CD14-positive monocyte (primary cell): ENCODE data around the gene ELAVL1. TPM values are rescaled to one million over a fixed set of nuclear protein-coding genes. Genes with fewer than 3 reads are reported as not detected.
A peak's percentile ranks its signal among the peaks of the same experiment; 100 is the strongest.

Source experiments
- DNase-seq, 3 donors: peaks; one replicate each; pipeline ENCODE4 v3.0.0-alpha.2; 2011 to 2022
- H2AFZ ChIP-seq: 2 replicates; pipeline ENCODE4 v1.6.0; 2012; ENCODE audit warnings: mild to moderate bottlenecking, low read depth, low read length, inconsistent platforms; ENCODE audit not compliant: insufficient read depth, poor library complexity, severe bottlenecking
- H3K27ac ChIP-seq, 2 donors: 1 replicate in 1 of 2; 2 replicates in 1 of 2; pipeline ENCODE4 v1.5.1; 2012 to 2013; ENCODE audit warnings: low read length in 2 of 2, control low read depth in 1 of 2, inconsistent platforms in 1 of 2, low read depth in 1 of 2, mild to moderate bottlenecking in 1 of 2
- H3K27me3 ChIP-seq, 2 donors: one replicate each; pipeline versions ENCODE4 v1.6.0 to v1.6.1; 2011 to 2013; ENCODE audit warnings: low read length in 2 of 2; ENCODE audit not compliant: control insufficient read depth in 2 of 2, insufficient read depth in 2 of 2
- H3K36me3 ChIP-seq, 2 donors: replicated peaks in 1 of 2; 1 replicate in 1 of 2; 2 replicates in 1 of 2; pipeline versions ENCODE4 v1.5.1 to v1.6.1; 2012 to 2013; ENCODE audit warnings: low read length in 2 of 2, control low read depth in 1 of 2, inconsistent platforms in 1 of 2, mild to moderate bottlenecking in 1 of 2; ENCODE audit not compliant: insufficient read depth in 2 of 2, control insufficient read depth in 1 of 2
- H3K4me1 ChIP-seq, 2 donors: 1 replicate in 1 of 2; 2 replicates in 1 of 2; pipeline versions ENCODE4 v1.5.1 to v1.6.1; 2012 to 2013; ENCODE audit warnings: low read length in 2 of 2, control low read depth in 1 of 2, inconsistent platforms in 1 of 2, mild to moderate bottlenecking in 1 of 2, moderate library complexity in 1 of 2; ENCODE audit not compliant: insufficient read depth in 2 of 2, control insufficient read depth in 1 of 2
- H3K4me2 ChIP-seq: replicated peaks from 2 replicates; pipeline ENCODE3; 2012; ENCODE audit warnings: low read length, moderate library complexity, mild to moderate bottlenecking; ENCODE audit not compliant: poor library complexity, severe bottlenecking; ENCODE audit errors: extremely low read depth
- H3K4me3 ChIP-seq, 3 experiments: fragments of 200-600 bp in 1 of 3; sonication (generic) in 1 of 3; replicated peaks in 1 of 3; 1 replicate in 2 of 3; 2 replicates in 1 of 3; pipeline ENCODE4 v1.5.1; 2011 to 2013; ENCODE audit warnings: low read length in 3 of 3, mild to moderate bottlenecking in 3 of 3, control low read depth in 2 of 3, low read depth in 2 of 3, inconsistent platforms in 1 of 3, moderate library complexity in 1 of 3
- H3K79me2 ChIP-seq: 2 replicates; pipeline ENCODE4 v1.6.0; 2012; ENCODE audit warnings: mild to moderate bottlenecking, control low read depth, inconsistent platforms, low read length, moderate library complexity; ENCODE audit not compliant: insufficient read depth
- H3K9ac ChIP-seq: 2 replicates; pipeline ENCODE4 v1.6.0; 2017; ENCODE audit warnings: low read length, mild to moderate bottlenecking; ENCODE audit not compliant: insufficient read depth, poor library complexity, severe bottlenecking
- H3K9me3 ChIP-seq, 2 donors: replicated peaks in 1 of 2; 1 replicate in 1 of 2; 2 replicates in 1 of 2; pipeline versions ENCODE4 v1.5.1 to v1.6.1; 2012 to 2013; ENCODE audit warnings: low read length in 2 of 2, control low read depth in 1 of 2; ENCODE audit not compliant: control insufficient read depth in 1 of 2, insufficient read depth in 1 of 2
- H4K20me1 ChIP-seq: 2 replicates; pipeline ENCODE4 v1.6.0; 2012; ENCODE audit warnings: mild to moderate bottlenecking, low read length, control low read depth, moderate library complexity; ENCODE audit not compliant: insufficient read depth
- H3K27ac Mint-ChIP-seq, 7 donors: one replicate each; pipeline ENCODE4 v1.8.0; 2020; ENCODE audit warnings: mild to moderate bottlenecking in 7 of 7, mixed read lengths in 7 of 7, moderate library complexity in 6 of 7, inconsistent platforms in 2 of 7
- H3K27me3 Mint-ChIP-seq, 3 donors: one replicate each; pipeline ENCODE4 v1.8.0; 2021 to 2022; ENCODE audit warnings: low read depth in 3 of 3, mild to moderate bottlenecking in 3 of 3, mixed read lengths in 3 of 3, moderate library complexity in 3 of 3, inconsistent platforms in 1 of 3
- H3K36me3 Mint-ChIP-seq, 2 donors: one replicate each; pipeline ENCODE4 v1.8.0; 2020; ENCODE audit warnings: mixed read lengths in 2 of 2, inconsistent platforms in 1 of 2, mild to moderate bottlenecking in 1 of 2
- H3K4me1 Mint-ChIP-seq: one replicate; pipeline ENCODE4 v1.8.0; 2020; ENCODE audit warnings: mild to moderate bottlenecking, mixed read lengths
- H3K4me3 Mint-ChIP-seq, 2 donors: one replicate each; pipeline ENCODE4 v1.8.0; 2020; ENCODE audit warnings: mild to moderate bottlenecking in 2 of 2, mixed read lengths in 2 of 2, moderate library complexity in 1 of 2
- H3K9me3 Mint-ChIP-seq, 7 donors: one replicate each; pipeline ENCODE4 v1.8.0; 2020 to 2022; ENCODE audit warnings: mixed read lengths in 7 of 7, mild to moderate bottlenecking in 6 of 7, moderate library complexity in 6 of 7, inconsistent platforms in 2 of 7
- CTCF ChIP-seq: fragments of 200-600 bp; IDR thresholded peaks from one replicate; pipeline ENCODE4 v1.8.0; 2022; ENCODE audit warnings: antibody characterized with exemption, mild to moderate bottlenecking
- WGBS: methylation state at CpG from one replicate; pipeline ENCODE4 v1.1.5; 2013; ENCODE audit warnings: missing lambda C conversion rate; ENCODE audit not compliant: insufficient coverage; 5-methylcytosine and 5-hydroxymethylcytosine counted together
- intact Hi-C, 2 donors: fragments of 100-400 bp; cut with micrococcal nuclease; formaldehyde crosslinking; loops; one replicate each; pipeline versions ENCODE4 v1.15.0 to v1.15.1; 2023
- polyA plus RNA-seq, 3 donors: library from polyadenylated mRNA; depleted of rRNA in 1 of 3; unstranded in 2 of 3; stranded (reverse) in 1 of 3; fragments of 300-500 nt in 2 of 3; fragments of >200 nt in 1 of 3; fragmentation: Illumina TruSeq in 2 of 3; gene quantifications; 1 replicate in 2 of 3; 2 replicates in 1 of 3; pipeline ENCODE4 v1.2.3, GENCODE V29; 2012 to 2021

The ELAVL1 gene
- polyA plus RNA-seq, 3 donors, result 25.1 to 31.1 (median 30.7) TPM

- Histone ChIP-seq H3K79me2 (no peaks in the 10 kb centered on the region), H3K4me1 (peaks cover 15 to 34% of the 10 kb centered on the region in 2 donors), H3K9me3 (peaks cover 0 to 15% of the 10 kb centered on the region in 2 donors), H3K36me3 (peaks cover 36 to 40% of the 10 kb centered on the region in 2 donors), H3K27ac (no peak overlapping the region), H2AFZ (no peak overlapping the region), H3K27me3 (peaks cover 22 to 36% of the 10 kb centered on the region in 2 donors), H3K9ac (no peak overlapping the region), H3K4me2 (no peak overlapping the region), H4K20me1 (peaks cover 50% of the 10 kb centered on the region), H3K4me3 (no peak overlapping the region)
- Mint-ChIP-seq H3K9me3 (peaks cover 0 to 22% (median 14%) of the 10 kb centered on the region in 7 donors), H3K36me3 (peaks cover 24 to 39% of the 10 kb centered on the region in 2 donors), H3K4me3 (no peak overlapping the region), H3K27me3 (peaks cover 36 to 51% (median 42%) of the 10 kb centered on the region in 3 donors), H3K4me1 (peaks cover 25% of the 10 kb centered on the region), H3K27ac (no peak overlapping the region)
- intact Hi-C loops, result no loop called here
- DNase-seq, result no peak
- WGBS, result 93% methylated on average over 6 of the region's 10 CpGs
- no peak for TF ChIP-seq CTCF
Measured at GRCh38 chr19:7913652-7914051, 91.8 kb downstream of the ELAVL1 start.

GRCh38 chr19:7912697-7913564 lies 92.5 kb downstream of the ELAVL1 start:
- Histone ChIP-seq H3K27ac (no peak overlapping the region), H3K4me1 (peaks cover 15 to 26% of the 10 kb centered on the region in 2 donors), H3K4me3 (no peak overlapping the region), H3K36me3 (peaks cover 36 to 43% of the 10 kb centered on the region in 2 donors), H4K20me1 (peaks cover 57% of the 10 kb centered on the region), H3K79me2 (no peaks in the 10 kb centered on the region), H2AFZ (no peak overlapping the region), H3K9ac (no peak overlapping the region), H3K27me3 (peaks cover 17 to 30% of the 10 kb centered on the region in 2 donors), H3K4me2 (no peak overlapping the region), H3K9me3 (peaks cover 0 to 11% of the 10 kb centered on the region in 2 donors)
- intact Hi-C loops, result no loop called here
- H3K36me3 Mint-ChIP-seq, result peaks cover 24 to 39% of the 10 kb centered on the region in 2 donors
- 96% methylated on average over 16 of the region's 39 CpGs for WGBS
- H3K9me3 Mint-ChIP-seq, result peaks cover 0 to 15% (median 7%) of the 10 kb centered on the region in 7 donors
- H3K27me3 Mint-ChIP-seq, result peaks cover 29 to 43% (median 34%) of the 10 kb centered on the region in 3 donors
- TF ChIP-seq CTCF, result no peak
- peak overlapping the region in 2 of 7 donors; percentile 3 to 37 for H3K27ac Mint-ChIP-seq
- H3K4me1 Mint-ChIP-seq, result peaks cover 19% of the 10 kb centered on the region
- H3K4me3 Mint-ChIP-seq, result no peak overlapping the region
- DNase-seq, result no peak
